Measurements from ENCODE around the gene MARS1.

The MARS1 gene

DNA sequence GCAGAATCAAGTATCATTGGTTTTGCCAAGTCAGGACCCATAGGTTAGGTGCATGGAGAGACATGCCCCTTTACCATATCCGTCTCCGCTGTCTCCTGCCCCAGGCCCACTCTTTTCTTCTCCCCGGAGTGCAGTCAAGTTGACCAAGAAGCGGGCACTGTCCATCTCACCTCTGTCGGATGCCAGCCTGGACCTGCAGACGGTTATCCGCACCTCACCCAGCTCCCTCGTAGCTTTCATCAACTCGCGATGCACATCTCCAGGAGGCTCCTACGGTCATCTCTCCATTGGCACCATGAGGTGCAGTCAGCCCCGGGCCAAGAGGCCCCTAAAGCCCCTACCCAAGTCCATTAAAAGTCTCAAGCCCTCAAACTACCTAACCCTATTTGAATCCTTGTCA, 23.3 kb upstream of the MARS1 start:
- Histone ChIP-seq H3K4me3 (ENCODE audit: severe bottlenecking) (no peak overlapping the region), H3K27me3 (ENCODE audit: insufficient read depth, poor library complexity, severe bottlenecking) (peaks cover 5% of the 10 kb centered on the region), H3K36me3 (ENCODE audit: low read depth) (no peaks in the 10 kb centered on the region), H3K4me1 (ENCODE audit: insufficient read depth, poor library complexity, severe bottlenecking) (no peaks in the 10 kb centered on the region), H3K9me3 (ENCODE audit: severe bottlenecking) (no peaks in the 10 kb centered on the region), H3K27ac (ENCODE audit: poor library complexity, severe bottlenecking) (no peak overlapping the region)
- no peak for ATAC-seq (ENCODE audit: low read depth)
- TF ChIP-seq CTCF (IDR thresholded peaks at IDR 0.05; ENCODE audit: poor library complexity, severe bottlenecking): no peak
- no peak for DNase-seq (ENCODE audit: low spot score)

GRCh38 chr12:57465030-57465746, 22.7 kb upstream of the MARS1 start:
- DNase-seq (ENCODE audit: low spot score) (no peak), ATAC-seq (ENCODE audit: low read depth) (no peak)
- Histone ChIP-seq H3K9me3 (ENCODE audit: severe bottlenecking) (no peaks in the 10 kb centered on the region), H3K27me3 (ENCODE audit: insufficient read depth, poor library complexity, severe bottlenecking) (peaks cover 5% of the 10 kb centered on the region), H3K36me3 (ENCODE audit: low read depth) (no peaks in the 10 kb centered on the region), H3K4me1 (ENCODE audit: insufficient read depth, poor library complexity, severe bottlenecking) (no peaks in the 10 kb centered on the region), H3K27ac (ENCODE audit: poor library complexity, severe bottlenecking) (no peak overlapping the region), H3K4me3 (ENCODE audit: severe bottlenecking) (no peak overlapping the region)
- TF ChIP-seq CTCF (IDR thresholded peaks at IDR 0.05; ENCODE audit: poor library complexity, severe bottlenecking): no peak

DNA sequence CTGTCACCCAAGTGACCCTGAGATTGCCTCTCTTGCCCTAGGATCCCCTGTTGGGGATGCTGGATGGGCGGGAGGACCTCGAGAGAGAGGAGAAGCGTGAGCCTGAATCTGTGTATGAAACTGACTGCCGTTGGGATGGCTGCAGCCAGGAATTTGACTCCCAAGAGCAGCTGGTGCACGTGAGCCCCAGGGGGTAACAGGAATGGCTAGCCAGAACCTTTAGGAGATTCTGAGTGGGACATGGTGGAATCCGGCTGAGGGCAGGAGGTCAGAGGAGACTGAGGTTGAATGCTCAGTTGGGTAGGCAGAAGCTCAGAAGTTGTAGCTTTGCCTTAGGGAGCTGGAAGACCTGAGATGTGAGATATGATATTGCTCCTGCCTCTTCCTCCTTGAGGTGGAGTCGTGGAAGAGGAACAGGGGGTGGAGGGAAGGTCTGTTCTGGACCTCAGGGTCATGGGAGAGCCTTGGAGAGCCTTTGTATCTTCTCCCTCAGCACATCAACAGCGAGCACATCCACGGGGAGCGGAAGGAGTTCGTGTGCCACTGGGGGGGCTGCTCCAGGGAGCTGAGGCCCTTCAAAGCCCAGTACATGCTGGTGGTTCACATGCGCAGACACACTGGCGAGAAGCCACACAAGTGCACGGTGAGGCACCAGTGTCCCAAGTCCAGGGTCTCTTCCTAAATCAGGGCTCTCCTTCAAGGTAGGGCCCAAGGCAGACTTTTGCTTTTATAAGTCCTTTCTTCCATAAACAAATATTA, 21.9 kb upstream of the MARS1 start:
- DNase-seq (ENCODE audit: low spot score): no peak
- Histone ChIP-seq H3K4me3 (ENCODE audit: severe bottlenecking) (no peak overlapping the region), H3K9me3 (ENCODE audit: severe bottlenecking) (no peaks in the 10 kb centered on the region), H3K36me3 (ENCODE audit: low read depth) (no peaks in the 10 kb centered on the region), H3K27me3 (ENCODE audit: insufficient read depth, poor library complexity, severe bottlenecking) (peaks cover 5% of the 10 kb centered on the region), H3K4me1 (ENCODE audit: insufficient read depth, poor library complexity, severe bottlenecking) (no peaks in the 10 kb centered on the region), H3K27ac (ENCODE audit: poor library complexity, severe bottlenecking) (no peak overlapping the region)
- ATAC-seq (ENCODE audit: low read depth): no peak
- TF ChIP-seq CTCF (IDR thresholded peaks at IDR 0.05; ENCODE audit: poor library complexity, severe bottlenecking): no peak

DNA sequence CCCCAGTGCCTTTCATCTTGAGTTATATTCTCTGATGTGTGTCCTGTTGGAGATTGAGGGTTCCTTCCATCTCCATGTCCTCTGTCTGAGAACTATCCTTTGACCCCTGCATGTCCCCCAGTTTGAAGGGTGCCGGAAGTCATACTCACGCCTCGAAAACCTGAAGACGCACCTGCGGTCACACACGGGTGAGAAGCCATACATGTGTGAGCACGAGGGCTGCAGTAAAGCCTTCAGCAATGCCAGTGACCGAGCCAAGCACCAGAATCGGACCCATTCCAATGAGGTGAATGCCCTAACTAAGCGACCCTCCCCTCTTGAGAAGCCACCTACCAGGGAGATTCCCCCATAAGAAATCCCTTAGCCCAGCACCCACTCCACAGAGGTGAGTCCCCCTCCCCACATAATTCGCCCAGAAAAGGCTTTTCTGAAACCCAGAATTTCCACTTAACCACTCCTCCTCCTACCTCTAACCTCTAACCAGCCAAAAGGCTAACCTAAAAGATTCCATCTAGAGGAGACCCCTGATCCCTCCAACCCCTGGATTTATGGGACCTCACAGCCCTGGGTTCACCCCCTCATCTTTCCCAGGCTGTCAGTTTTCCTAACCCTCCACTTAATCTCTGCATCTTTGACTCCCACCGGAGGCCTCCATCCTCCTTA, 20.5 kb upstream of the MARS1 start:
- H3K27me3 ChIP-seq (ENCODE audit: insufficient read depth, poor library complexity, severe bottlenecking): peaks cover 7% of the 10 kb centered on the region
- no peak for TF ChIP-seq CTCF (IDR thresholded peaks at IDR 0.05; ENCODE audit: poor library complexity, severe bottlenecking)
- no peak overlapping the region for H3K27ac ChIP-seq (ENCODE audit: poor library complexity, severe bottlenecking)
- no peaks in the 10 kb centered on the region for H3K36me3 ChIP-seq (ENCODE audit: low read depth)
- no peaks in the 10 kb centered on the region for H3K9me3 ChIP-seq (ENCODE audit: severe bottlenecking)
- no peaks in the 10 kb centered on the region for H3K4me1 ChIP-seq (ENCODE audit: insufficient read depth, poor library complexity, severe bottlenecking)
- ATAC-seq (ENCODE audit: low read depth) (no peak), DNase-seq (ENCODE audit: low spot score) (no peak)
- no peak overlapping the region for H3K4me3 ChIP-seq (ENCODE audit: severe bottlenecking)
